Activated CD4-positive, CD25-positive, alpha-beta regulatory T cell treated with anti-CD3 and anti-CD28 coated beads, Interleukin-2, amount 50 U/mL, for 72 hours (primary cell): Measurements from ENCODE around the gene CCR5.
"Not testable (repeated sequence)": the region's sequence is repeated elsewhere in the genome, so short reads cannot be mapped to it uniquely, and the experiment has no call there.

Experiments
- DNase-seq: peaks from one replicate; pipeline ENCODE4 v3.0.0; 2021

Gene CCR5

DNA sequence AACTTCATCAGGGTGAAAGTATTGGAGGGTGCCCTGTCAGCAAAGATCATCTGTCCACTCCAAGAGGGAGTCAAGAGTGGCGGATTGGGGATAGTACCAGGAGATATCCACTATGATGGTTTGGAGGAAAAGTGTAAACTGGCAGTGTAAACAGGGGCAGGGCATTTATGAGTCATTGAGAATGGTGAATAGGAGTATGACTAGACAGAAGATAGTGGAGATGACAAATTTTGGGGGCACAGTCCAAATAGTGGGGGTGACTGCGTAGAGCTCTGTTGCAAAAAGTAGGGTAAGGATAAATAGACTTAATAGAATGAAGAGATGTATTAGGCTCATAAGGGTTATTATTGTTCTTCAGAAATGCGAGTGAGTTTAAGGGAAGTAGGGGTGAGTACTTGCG, 18.1 kb downstream of the CCR5 start:
- DNase-seq: not testable (repeated sequence)

GRCh38 chr3:46389306-46389705, 18.6 kb downstream of the CCR5 start:
- no peak for DNase-seq

DNA sequence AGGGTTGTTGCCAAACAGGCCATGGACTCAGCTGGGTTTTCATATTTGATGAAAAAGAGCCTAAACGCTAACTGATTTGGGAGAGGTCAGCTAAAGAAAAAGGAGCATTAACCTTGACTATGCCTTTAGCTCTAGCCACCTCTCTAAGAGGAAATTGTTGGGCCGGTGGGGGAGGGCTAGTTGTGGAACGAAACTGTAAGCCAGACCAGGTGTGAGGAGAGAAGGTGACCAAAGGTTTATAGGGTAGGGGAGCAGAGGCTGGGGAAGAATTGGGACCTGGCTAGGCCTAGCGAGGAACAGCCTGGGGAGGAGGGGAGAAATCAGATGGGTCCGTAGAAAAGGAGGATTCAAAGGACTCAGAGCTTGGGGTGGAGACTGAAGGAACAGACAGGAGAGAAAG, 20.8 kb downstream of the CCR5 start:
- not testable (repeated sequence) for DNase-seq

GRCh38 chr3:46393011-46393410, 22.3 kb downstream of the CCR5 start:
- DNase-seq: no peak

- DNase-seq: no peak
Measured at GRCh38 chr3:46393554-46394434, 23.0 kb downstream of the CCR5 start.

GRCh38 chr3:46395210-46395661, 24.5 kb downstream of the CCR5 start:
- no peak for DNase-seq

DNA sequence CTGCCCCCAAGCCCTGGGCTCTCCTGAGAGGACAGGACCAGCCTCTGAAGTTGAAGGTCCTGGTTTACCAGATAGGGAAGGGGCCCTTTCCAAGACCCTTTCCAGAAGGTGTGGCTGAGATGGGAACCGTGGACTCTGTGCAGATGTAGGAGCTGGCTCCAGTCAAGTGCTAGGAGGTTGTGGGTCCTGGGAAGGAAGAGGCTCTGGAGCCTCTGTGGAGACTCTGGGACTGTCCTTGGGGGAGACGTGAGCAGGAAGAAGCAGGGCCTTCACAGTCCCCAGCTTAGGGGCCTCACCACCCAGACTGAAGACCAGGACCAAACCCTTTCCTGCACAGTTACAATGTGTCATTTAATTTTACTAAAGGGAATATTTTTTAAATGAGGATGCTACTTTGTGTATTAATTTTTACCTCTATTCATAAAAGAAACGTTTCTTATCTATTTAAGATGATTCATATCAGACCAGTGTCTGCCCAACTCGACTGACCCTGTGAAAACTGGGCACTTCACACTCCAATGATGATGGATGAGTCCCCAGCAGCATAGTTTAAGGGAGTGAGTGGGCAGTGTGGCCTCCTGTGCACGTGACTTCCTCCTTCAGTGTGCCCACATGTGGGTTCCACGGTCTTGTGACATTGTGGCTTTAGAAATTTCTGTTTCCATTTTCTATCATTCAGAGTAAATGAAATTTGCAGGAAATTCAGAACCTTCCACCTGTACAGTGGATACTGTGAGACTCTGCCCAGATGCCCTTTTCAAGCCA, 25.2 kb downstream of the CCR5 start:
- no peak for DNase-seq

GRCh38 chr3:46397111-46397510, 26.4 kb downstream of the CCR5 start:
- no peak for DNase-seq

DNA sequence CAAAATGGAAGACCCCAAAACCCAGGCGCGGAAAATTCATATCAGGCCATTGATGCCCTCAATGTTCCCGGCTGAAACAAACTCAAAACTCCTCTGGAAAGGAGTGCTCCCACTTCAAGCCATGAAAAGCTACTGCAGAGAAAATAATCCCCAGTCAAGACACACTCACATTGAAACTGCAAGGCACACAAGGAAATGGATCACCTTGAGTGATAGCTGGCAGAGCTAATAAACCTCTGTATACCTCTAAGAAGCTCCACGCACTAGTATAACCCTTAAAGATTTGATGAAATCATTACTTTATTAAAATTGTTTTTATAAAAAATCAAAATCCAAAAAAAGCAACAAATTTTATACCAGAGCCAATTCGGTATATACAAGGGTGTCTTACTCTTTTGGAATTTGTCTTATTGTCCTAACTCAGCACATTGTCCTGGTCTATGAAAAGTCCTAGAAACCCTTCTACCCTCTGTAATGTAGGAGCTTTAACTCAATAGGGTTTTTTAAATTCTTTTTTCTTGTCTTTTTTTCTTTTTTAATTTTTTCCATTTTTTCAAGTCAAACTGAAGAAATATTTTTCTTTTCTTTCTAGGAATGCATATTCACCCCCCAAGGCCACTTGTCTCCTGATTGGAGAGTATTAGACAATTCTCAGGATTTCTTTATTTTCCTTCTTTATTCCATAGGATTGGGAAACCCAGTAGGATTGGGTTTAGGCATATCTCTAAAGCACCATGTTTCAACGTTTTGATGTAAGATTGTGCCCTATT, 27.6 kb downstream of the CCR5 start:
- DNase-seq: no peak

DNA sequence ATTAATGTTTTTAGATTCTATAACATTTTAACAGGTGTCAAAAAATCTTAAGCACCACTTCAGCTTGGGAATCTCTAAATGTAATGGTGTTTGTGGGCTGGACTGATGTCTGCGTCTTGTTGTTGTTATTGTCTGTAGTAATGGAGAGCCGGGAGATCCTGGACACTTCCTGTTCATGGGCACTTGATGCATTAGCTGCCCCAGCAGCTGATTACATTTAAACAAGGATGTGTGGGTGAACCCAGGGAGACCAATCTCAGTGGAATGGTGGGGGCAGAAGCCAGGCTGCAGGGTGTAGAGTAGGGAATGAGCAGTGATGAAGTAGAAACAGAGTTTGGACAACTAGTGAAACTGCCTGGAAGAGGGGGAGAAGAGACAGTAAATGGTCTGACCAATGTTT, 28.4 kb downstream of the CCR5 start:
- DNase-seq: no peak

GRCh38 chr3:46399557-46399956, 28.8 kb downstream of the CCR5 start:
- DNase-seq: no peak

GRCh38 chr3:46400000-46400734, 29.4 kb downstream of the CCR5 start:
- no peak for DNase-seq

GRCh38 chr3:46400846-46401245, 30.1 kb downstream of the CCR5 start:
- no peak for DNase-seq

DNA sequence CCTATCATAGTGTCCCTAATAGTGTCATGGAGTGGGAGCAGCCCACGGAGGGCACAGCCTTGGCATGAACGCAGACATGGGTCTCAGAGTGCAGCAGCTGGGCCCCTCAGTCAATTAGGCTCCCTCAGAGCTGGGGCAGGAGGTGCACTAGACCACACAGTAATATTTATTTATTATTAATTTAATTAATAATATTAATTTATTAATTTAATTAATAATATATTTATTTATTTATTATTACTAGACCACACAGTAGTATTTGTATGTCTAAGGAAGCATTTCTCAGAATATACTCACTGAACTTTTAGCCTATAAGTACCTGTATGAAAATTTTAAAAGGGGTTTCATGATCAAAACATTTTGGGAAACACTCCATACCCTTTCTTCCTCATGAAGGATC, 30.8 kb downstream of the CCR5 start:
- no peak for DNase-seq

GRCh38 chr3:46402902-46403301, 32.2 kb downstream of the CCR5 start:
- DNase-seq: not testable (repeated sequence)

DNA sequence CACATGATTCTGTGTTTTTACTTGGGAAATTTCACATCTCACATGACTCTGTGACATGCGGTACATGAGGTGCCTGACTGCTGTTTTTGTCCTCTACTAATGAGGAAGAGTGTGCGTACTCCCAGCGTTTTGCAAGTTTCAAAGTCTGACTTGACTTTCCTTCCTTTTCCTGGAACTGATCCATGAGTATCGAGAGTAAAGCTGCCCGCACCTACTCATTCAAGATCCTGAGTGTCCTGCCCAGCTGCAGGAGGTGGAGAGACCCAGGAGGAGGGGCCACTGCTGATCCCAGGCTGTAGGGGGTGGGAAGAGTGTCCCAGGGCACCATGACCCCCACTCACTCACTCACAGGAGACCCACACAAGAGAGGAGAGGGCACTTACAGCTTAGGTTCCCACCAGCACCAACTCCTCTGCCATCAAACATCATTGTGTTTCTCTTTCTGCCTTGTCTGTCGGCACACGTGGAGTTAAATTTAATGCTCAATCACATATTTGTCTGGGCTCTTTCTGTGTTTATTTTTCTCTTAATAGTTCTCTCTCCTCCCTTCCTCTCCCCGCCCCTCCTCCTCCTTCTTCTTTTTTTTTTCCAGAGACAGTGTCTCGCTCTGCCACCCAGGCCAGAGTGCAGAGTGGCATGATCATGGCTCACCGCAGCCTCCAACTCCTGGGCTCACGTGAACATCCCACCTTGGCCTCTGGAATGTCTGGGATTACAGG, 34.7 kb downstream of the CCR5 start:
- no peak for DNase-seq

- no peak for DNase-seq
Measured at GRCh38 chr3:46406443-46406787, 35.7 kb downstream of the CCR5 start.

- DNase-seq: peak; percentile 56
Measured at GRCh38 chr3:46406788-46407611, 36.3 kb downstream of the CCR5 start, which contains the start of the genes CCR5AS and CCRL2. TSS of gene CCR5AS (minus strand) at chr3:46407066. TSS of gene CCRL2 (plus strand) at chr3:46407259. CDS start at chr3:46408080, 821 bp downstream.

GRCh38 chr3:46407970-46408369, 37.2 kb downstream of the CCR5 start:
- DNase-seq: no peak

- DNase-seq: no peak
Measured at GRCh38 chr3:46408853-46409252, 38.1 kb downstream of the CCR5 start.
